Natural killer cell (primary cell): Measurements from ENCODE around the gene TNFSF13B. TPM values are rescaled to one million over a fixed set of nuclear protein-coding genes. Genes with fewer than 3 reads are reported as not detected.

ENCODE experiments used
- ATAC-seq, 3 donors: fragments of 150-1000 bp in 2 of 3; fragments of 200-7000 bp in 1 of 3; cut with Tn5 transposase; 1 replicate in 1 of 3; 2 replicates in 2 of 3; pipeline ENCODE4 v1.10.0; 2021; ENCODE audit warnings: mild to moderate bottlenecking in 2 of 3, moderate library complexity in 2 of 3
- DNase-seq, 2 donors: peaks; one replicate each; pipeline versions ENCODE4 v3.0.0 to v3.0.0-alpha.2; 2013 to 2021; ENCODE audit warnings: mixed read lengths in 1 of 2
- H3K27ac ChIP-seq: one replicate; pipeline ENCODE4 v1.5.1; 2013; ENCODE audit warnings: mild to moderate bottlenecking, low read length
- H3K27me3 ChIP-seq: one replicate; pipeline ENCODE4 v1.6.1; 2013; ENCODE audit warnings: low read length; ENCODE audit not compliant: control insufficient read depth, insufficient read depth
- H3K36me3 ChIP-seq: one replicate; pipeline ENCODE4 v1.6.1; 2013; ENCODE audit warnings: low read length; ENCODE audit not compliant: control insufficient read depth, insufficient read depth
- H3K4me1 ChIP-seq: one replicate; pipeline ENCODE4 v1.6.1; 2013; ENCODE audit warnings: low read length; ENCODE audit not compliant: control insufficient read depth, insufficient read depth
- H3K4me3 ChIP-seq: one replicate; pipeline ENCODE4 v1.5.1; 2013; ENCODE audit warnings: low read length
- H3K9me3 ChIP-seq: one replicate; pipeline ENCODE4 v1.6.1; 2013; ENCODE audit warnings: low read length; ENCODE audit not compliant: control insufficient read depth, insufficient read depth
- H3K27ac Mint-ChIP-seq, 2 donors: one replicate each; pipeline ENCODE4 v1.8.0; 2022; ENCODE audit warnings: mild to moderate bottlenecking in 2 of 2, mixed read lengths in 2 of 2, moderate library complexity in 1 of 2
- H3K27me3 Mint-ChIP-seq, 2 donors: one replicate each; pipeline ENCODE4 v1.8.0; 2022; ENCODE audit warnings: low read depth in 2 of 2, mixed read lengths in 2 of 2
- H3K36me3 Mint-ChIP-seq: one replicate; pipeline ENCODE4 v1.8.0; 2022; ENCODE audit warnings: mixed read lengths
- H3K4me1 Mint-ChIP-seq, 2 donors: one replicate each; pipeline ENCODE4 v1.8.0; 2022; ENCODE audit warnings: mixed read lengths in 2 of 2
- H3K4me3 Mint-ChIP-seq: one replicate; pipeline ENCODE4 v1.8.0; 2022; ENCODE audit warnings: mild to moderate bottlenecking, moderate library complexity, mixed read lengths
- H3K9me3 Mint-ChIP-seq, 2 donors: one replicate each; pipeline ENCODE4 v1.8.0; 2022; ENCODE audit warnings: mixed read lengths in 2 of 2
- WGBS: methylation state at CpG from one replicate; pipeline ENCODE4 v1.1.7; 2013; ENCODE audit warnings: missing lambda C conversion rate; ENCODE audit not compliant: insufficient coverage; 5-methylcytosine and 5-hydroxymethylcytosine counted together
- intact Hi-C: fragments of 100-400 bp; cut with micrococcal nuclease; formaldehyde crosslinking; loops from one replicate; pipeline ENCODE4 v1.14.2; 2022
- total RNA-seq, 4 donors: library from RNA; stranded (reverse); fragments of 120-200 nt in 1 of 4; gene quantifications; one replicate each; pipeline versions ENCODE4 v1.2.3 to v1.2.4, GENCODE V29; 2013 to 2022
- TF ChIP-seq, protein P1 (sequence below): fragments of 200-600 bp; IDR thresholded peaks from one replicate; pipeline ENCODE4 v1.8.0; 2022; ENCODE audit warnings: antibody characterized with exemption

TNFSF13B gene
- total RNA-seq, 3 donors from 2014 or later (not counting 1 experiment from before 2014, with no cell fraction given): 4.0 to 9.5 (median 6.3) TPM

DNA sequence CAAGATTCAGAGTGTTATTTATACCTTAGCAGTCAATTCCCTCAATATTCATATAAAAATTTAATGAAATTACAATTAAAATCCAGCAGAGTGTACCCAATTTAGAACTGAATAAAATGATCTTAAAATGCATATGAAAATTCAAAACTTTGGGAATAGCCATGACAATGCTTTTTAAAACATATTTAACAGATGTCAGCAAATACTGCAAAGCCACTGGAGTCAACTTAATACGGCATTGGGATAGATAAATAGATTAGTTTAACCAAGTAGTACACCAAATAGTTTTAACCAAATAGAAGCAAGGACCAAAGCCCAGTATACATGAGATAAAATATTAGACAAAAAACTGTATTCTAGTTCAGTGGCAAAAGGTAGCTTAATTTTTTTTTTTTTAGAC lies 79.8 kb downstream of the TNFSF13B start:
- no peaks in the 10 kb centered on the region for H3K4me1 Mint-ChIP-seq

DNA sequence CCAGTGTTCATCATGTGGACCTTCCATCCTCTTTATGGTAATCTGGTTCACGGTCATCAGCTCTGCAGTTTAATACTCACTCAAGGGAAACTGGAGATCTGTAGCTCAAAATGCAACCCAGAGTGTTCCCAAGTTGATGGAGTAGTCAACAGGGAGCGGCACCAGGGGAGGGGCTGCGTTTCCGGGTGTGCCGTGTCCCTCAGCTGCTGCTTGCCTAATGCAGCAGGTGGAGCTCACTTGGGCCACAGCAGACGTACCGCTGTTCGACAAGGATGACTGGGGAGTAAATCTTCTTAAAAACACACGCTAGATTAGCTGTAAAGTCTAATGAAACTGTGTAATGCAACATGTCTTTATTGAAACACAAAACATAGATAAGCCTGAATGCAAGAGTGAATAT lies 81.1 kb downstream of the TNFSF13B start:
- Histone ChIP-seq H3K36me3 (no peaks in the 10 kb centered on the region), H3K4me3 (no peak overlapping the region), H3K4me1 (no peaks in the 10 kb centered on the region), H3K27ac (no peak overlapping the region), H3K27me3 (no peaks in the 10 kb centered on the region), H3K9me3 (no peaks in the 10 kb centered on the region)
- Mint-ChIP-seq H3K4me3 (no peak overlapping the region), H3K36me3 (no peaks in the 10 kb centered on the region), H3K4me1 (no peaks in the 10 kb centered on the region), H3K27me3 (peaks cover 0 to 9% of the 10 kb centered on the region in 2 donors), H3K9me3 (no peaks in the 10 kb centered on the region), H3K27ac (no peak overlapping the region)
- no peak for ATAC-seq
- DNase-seq: no peak
- TF ChIP-seq, protein P1, sequence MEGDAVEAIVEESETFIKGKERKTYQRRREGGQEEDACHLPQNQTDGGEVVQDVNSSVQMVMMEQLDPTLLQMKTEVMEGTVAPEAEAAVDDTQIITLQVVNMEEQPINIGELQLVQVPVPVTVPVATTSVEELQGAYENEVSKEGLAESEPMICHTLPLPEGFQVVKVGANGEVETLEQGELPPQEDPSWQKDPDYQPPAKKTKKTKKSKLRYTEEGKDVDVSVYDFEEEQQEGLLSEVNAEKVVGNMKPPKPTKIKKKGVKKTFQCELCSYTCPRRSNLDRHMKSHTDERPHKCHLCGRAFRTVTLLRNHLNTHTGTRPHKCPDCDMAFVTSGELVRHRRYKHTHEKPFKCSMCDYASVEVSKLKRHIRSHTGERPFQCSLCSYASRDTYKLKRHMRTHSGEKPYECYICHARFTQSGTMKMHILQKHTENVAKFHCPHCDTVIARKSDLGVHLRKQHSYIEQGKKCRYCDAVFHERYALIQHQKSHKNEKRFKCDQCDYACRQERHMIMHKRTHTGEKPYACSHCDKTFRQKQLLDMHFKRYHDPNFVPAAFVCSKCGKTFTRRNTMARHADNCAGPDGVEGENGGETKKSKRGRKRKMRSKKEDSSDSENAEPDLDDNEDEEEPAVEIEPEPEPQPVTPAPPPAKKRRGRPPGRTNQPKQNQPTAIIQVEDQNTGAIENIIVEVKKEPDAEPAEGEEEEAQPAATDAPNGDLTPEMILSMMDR: no peak
- 95% methylated on average over 9 of the region's 9 CpGs for WGBS
- intact Hi-C loops: no loop called here

More for the DNA sequence above, 79.8 kb downstream of the TNFSF13B start:
- H3K27ac ChIP-seq: no peak overlapping the region
- H3K36me3 ChIP-seq: no peaks in the 10 kb centered on the region
- no peak for DNase-seq
- H3K27me3 ChIP-seq: no peaks in the 10 kb centered on the region
- H3K9me3 ChIP-seq: no peaks in the 10 kb centered on the region
- no peaks in the 10 kb centered on the region for H3K4me1 ChIP-seq
- no CpG with 5 or more reads among the region's 1 CpG for WGBS
- peaks cover 0 to 4% of the 10 kb centered on the region in 2 donors for H3K27me3 Mint-ChIP-seq
- no peaks in the 10 kb centered on the region for H3K9me3 Mint-ChIP-seq
- no peaks in the 10 kb centered on the region for H3K36me3 Mint-ChIP-seq
- intact Hi-C loops: no loop called here
- ATAC-seq: no peak
- TF ChIP-seq, protein P1: no peak
- H3K27ac Mint-ChIP-seq: no peak overlapping the region
- no peak overlapping the region for H3K4me3 ChIP-seq
- no peak overlapping the region for H3K4me3 Mint-ChIP-seq

DNA sequence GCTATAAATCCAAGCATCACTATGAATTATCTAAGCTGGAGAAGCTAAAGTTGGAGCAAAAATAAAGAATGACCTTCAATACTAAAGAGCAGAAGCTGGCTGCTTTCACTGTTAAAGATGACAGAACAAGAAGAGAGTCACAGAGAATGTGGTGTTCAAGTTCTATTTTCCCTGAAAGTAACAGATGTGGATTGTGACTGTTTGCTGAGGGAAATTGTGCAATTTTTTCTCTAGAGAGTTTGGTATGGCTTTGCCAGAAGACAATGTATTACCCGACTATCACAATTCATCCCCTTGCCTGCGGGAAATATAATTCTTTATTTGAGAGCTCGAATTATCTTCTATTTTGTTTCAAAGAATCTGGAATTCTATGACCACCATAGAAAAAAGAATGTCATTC lies 83.1 kb downstream of the TNFSF13B start:
- WGBS: 83% methylated on average over 1 of the region's 3 CpGs
- H3K4me3 ChIP-seq: no peak overlapping the region
- intact Hi-C loops: no loop called here

DNA sequence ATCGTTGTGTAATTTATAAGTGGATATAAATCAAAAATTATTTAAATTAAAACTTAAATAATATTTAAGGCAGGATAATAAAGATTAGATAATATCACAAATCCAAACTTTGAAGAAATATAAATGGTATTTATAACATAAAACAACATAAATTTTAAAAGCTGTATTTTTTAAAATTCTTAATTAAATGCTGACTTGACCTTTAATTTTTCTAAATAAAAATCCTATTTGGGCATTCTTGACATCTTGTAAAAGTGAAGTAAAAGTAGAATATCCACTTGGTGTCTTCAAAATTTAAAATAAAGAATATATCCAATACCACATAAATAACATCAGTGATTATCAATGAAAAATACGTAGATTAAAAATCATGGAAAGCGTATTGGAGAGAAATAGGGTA lies 87.7 kb downstream of the TNFSF13B start:
- H3K36me3 Mint-ChIP-seq: no peaks in the 10 kb centered on the region
- 90% methylated on average over 2 of the region's 3 CpGs for WGBS
- no peaks in the 10 kb centered on the region for H3K9me3 Mint-ChIP-seq
- Histone ChIP-seq H3K9me3 (no peaks in the 10 kb centered on the region), H3K4me3 (no peak overlapping the region), H3K27ac (no peak overlapping the region), H3K27me3 (no peaks in the 10 kb centered on the region), H3K4me1 (no peaks in the 10 kb centered on the region), H3K36me3 (no peaks in the 10 kb centered on the region)
- H3K4me1 Mint-ChIP-seq: no peaks in the 10 kb centered on the region
- H3K27me3 Mint-ChIP-seq: peaks cover 7 to 10% of the 10 kb centered on the region in 2 donors
- H3K27ac Mint-ChIP-seq: no peak overlapping the region
- no peak overlapping the region for H3K4me3 Mint-ChIP-seq
- no peak for ATAC-seq
- TF ChIP-seq, protein P1: no peak
- DNase-seq: no peak
- intact Hi-C loops: no loop called here

More for the DNA sequence above, 83.1 kb downstream of the TNFSF13B start:
- no peak for ATAC-seq
- no peak overlapping the region for H3K27ac ChIP-seq
- TF ChIP-seq, protein P1: no peak
- Mint-ChIP-seq H3K4me1 (no peaks in the 10 kb centered on the region), H3K36me3 (no peaks in the 10 kb centered on the region), H3K9me3 (no peaks in the 10 kb centered on the region), H3K27me3 (peaks cover 0 to 6% of the 10 kb centered on the region in 2 donors), H3K4me3 (no peak overlapping the region), H3K27ac (no peak overlapping the region)
- H3K36me3 ChIP-seq: no peaks in the 10 kb centered on the region
- no peaks in the 10 kb centered on the region for H3K4me1 ChIP-seq
- no peak for DNase-seq
- no peaks in the 10 kb centered on the region for H3K27me3 ChIP-seq
- H3K9me3 ChIP-seq: no peaks in the 10 kb centered on the region
